Endothelial cell of umbilical vein (primary cell): Measurements from ENCODE around the gene ITPR2. TPM values are rescaled to one million over a fixed set of nuclear protein-coding genes. Genes with fewer than 3 reads are reported as not detected.

Experiments
- BruUV-seq: library from RNA; stranded (reverse); fragments of 400-500 nt; replicated peaks from 2 replicates; lab custom pipeline; 2021; lab: Mats Ljungman, UMichigan
- CTCF ChIA-PET: fragments of 300-600, 350-600 bp; sonication (Branson Sonifier 250); formaldehyde crosslinking; loops from one replicate; lab custom pipeline; 2021; ENCODE audit warnings: antibody characterized with exemption, inconsistent platforms; lab: Charles Lee
- POLR2A ChIA-PET: fragments of 300-600, 350-600 bp; sonication (Branson Sonifier 250); formaldehyde crosslinking; loops from one replicate; lab custom pipeline; 2021; ENCODE audit warnings: antibody characterized with exemption, inconsistent platforms; lab: Charles Lee
- DNase-seq: peaks from one replicate; pipeline ENCODE4 v3.0.0-alpha.2; 2011; ENCODE audit warnings: low read depth, low spot score
- FAIRE-seq: peaks from 2 replicates; lab custom pipeline; 2011; peaks lifted over from hg19 to GRCh38; lab: Jason Lieb, UNC
- H2AFZ ChIP-seq: 2 replicates; pipeline ENCODE4 v1.6.0; 2012; ENCODE audit warnings: low read depth, low read length, control low read depth, inconsistent platforms
- H3K27ac ChIP-seq: 2 replicates; pipeline ENCODE4 v1.5.1; 2011; ENCODE audit warnings: low read depth, mild to moderate bottlenecking, control low read depth, low read length, moderate library complexity; ENCODE audit not compliant: insufficient read depth
- H3K27me3 ChIP-seq, 2 experiments: 2 replicates each; pipeline versions ENCODE4 v1.6.0 to v1.6.1; 2011; ENCODE audit warnings: low read length in 2 of 2, mixed read lengths in 1 of 2; ENCODE audit not compliant: control insufficient read depth in 2 of 2, insufficient read depth in 2 of 2
- H3K36me3 ChIP-seq, 2 experiments: 2 replicates in 1 of 2; 3 replicates in 1 of 2; pipeline ENCODE4 v1.5.1; 2011; ENCODE audit warnings: low read length in 2 of 2, mild to moderate bottlenecking in 1 of 2, moderate library complexity in 1 of 2; ENCODE audit not compliant: control insufficient read depth in 2 of 2, insufficient read depth in 2 of 2; ENCODE audit errors: extremely low read depth in 1 of 2
- H3K4me1 ChIP-seq: 3 replicates; pipeline ENCODE4 v1.5.1; 2011; ENCODE audit warnings: mild to moderate bottlenecking, low read length; ENCODE audit not compliant: control insufficient read depth, insufficient read depth; ENCODE audit errors: extremely low read depth
- H3K4me2 ChIP-seq: 2 replicates; pipeline ENCODE4 v1.6.1; 2011; ENCODE audit warnings: low read length, control low read depth, mixed read lengths; ENCODE audit not compliant: insufficient read depth
- H3K4me3 ChIP-seq, 3 experiments: fragments of 200-600 bp in 1 of 3; sonication (generic), shearing (Covaris generic) in 1 of 3; replicated peaks in 1 of 3; 2 replicates each; pipeline ENCODE4 v1.5.1; 2011 to 2016; ENCODE audit warnings: control low read depth in 3 of 3, low read length in 3 of 3, mild to moderate bottlenecking in 2 of 3, inconsistent platforms in 1 of 3, low read depth in 1 of 3, moderate library complexity in 1 of 3; ENCODE audit not compliant: insufficient read depth in 1 of 3
- H3K79me2 ChIP-seq: 2 replicates; pipeline ENCODE4 v1.6.0; 2012; ENCODE audit warnings: low read length, inconsistent platforms; ENCODE audit not compliant: control insufficient read depth, insufficient read depth
- H3K9ac ChIP-seq: replicated peaks from 2 replicates; pipeline ENCODE3; 2011; ENCODE audit warnings: low read length, control low read depth; ENCODE audit not compliant: insufficient read depth; ENCODE audit errors: extremely low read depth
- H3K9me1 ChIP-seq: replicated peaks from 3 replicates; pipeline ENCODE4 v1.6.0; 2011; ENCODE audit warnings: mild to moderate bottlenecking, low read length; ENCODE audit not compliant: control insufficient read depth, insufficient read depth; ENCODE audit errors: extremely low read depth
- H3K9me3 ChIP-seq: replicated peaks from 2 replicates; pipeline ENCODE4 v1.5.1; 2012; ENCODE audit warnings: low read length, inconsistent platforms; ENCODE audit not compliant: control insufficient read depth, insufficient read depth
- H4K20me1 ChIP-seq: replicated peaks from 2 replicates; pipeline ENCODE3; 2011; ENCODE audit warnings: mild to moderate bottlenecking, low read length; ENCODE audit not compliant: control insufficient read depth, insufficient read depth; ENCODE audit errors: extremely low read depth
- EZH2 ChIP-seq: IDR thresholded peaks from 2 replicates; pipeline ENCODE4 v1.6.1; 2012; ENCODE audit warnings: borderline replicate concordance, low read depth, mild to moderate bottlenecking, moderate library complexity, low read length, inconsistent platforms; ENCODE audit not compliant: severe bottlenecking
- FOS ChIP-seq: IDR thresholded peaks from 2 replicates; pipeline ENCODE4 v1.6.1; 2011; ENCODE audit warnings: mild to moderate bottlenecking, low read length, moderate library complexity, borderline replicate concordance; ENCODE audit not compliant: insufficient read depth
- GATA2 ChIP-seq: IDR thresholded peaks from 2 replicates; pipeline ENCODE4 v1.7.0; 2011; ENCODE audit warnings: low read depth, mild to moderate bottlenecking, moderate library complexity, mixed read lengths, low read length; ENCODE audit not compliant: insufficient read length, insufficient read depth
- JUN ChIP-seq: IDR thresholded peaks from 2 replicates; pipeline ENCODE4 v1.6.1; 2011; ENCODE audit warnings: borderline replicate concordance, low read depth; ENCODE audit not compliant: insufficient read length, insufficient read depth
- MYC ChIP-seq: IDR thresholded peaks from one replicate; pipeline ENCODE4 v1.6.1; 2011; ENCODE audit warnings: mild to moderate bottlenecking, low read depth, low read length
- POLR2A ChIP-seq: IDR thresholded peaks from 2 replicates; pipeline ENCODE4 v1.6.1; 2012; ENCODE audit warnings: low read depth, mild to moderate bottlenecking, control low read depth, low read length
- POLR2AphosphoS5 ChIP-seq: IDR thresholded peaks from 2 replicates; pipeline ENCODE4 v1.6.1; 2012; ENCODE audit warnings: low read depth, mild to moderate bottlenecking, control low read depth, low read length, moderate library complexity; ENCODE audit not compliant: insufficient read depth
- dilution Hi-C: fragments of 300-500 bp; cut with MboI; formaldehyde crosslinking; loops from one replicate; pipeline ENCODE4 v1.15.0; 2019; ENCODE audit warnings: low sequenced_read_pairs; ENCODE audit not compliant: extremely low pct_ligation_motif_present
- intact Hi-C: fragments of 100-400 bp; cut with micrococcal nuclease; formaldehyde crosslinking; loops from one replicate; pipeline ENCODE4 v1.10.0; 2022
- polyA plus RNA-seq, 4 experiments: library from polyadenylated mRNA; depleted of rRNA in 3 of 4; stranded (reverse) in 3 of 4; unstranded in 1 of 4; fragments of >200 nt; gene quantifications; 2 replicates each; pipeline versions ENCODE4 v1.2.1 to v1.2.3, GENCODE V29; 2011 to 2012; ENCODE audit warnings: missing spikeins in 1 of 4
- total RNA-seq: library from RNA; stranded (reverse); gene quantifications from 2 replicates; pipeline ENCODE4 v1.2.3, GENCODE V29; 2021
- TF ChIP-seq, protein P1 (sequence below), 2 donors: IDR thresholded peaks; 1 replicate in 1 of 2; 2 replicates in 1 of 2; pipeline ENCODE4 v1.5.1; 2011; ENCODE audit warnings: low read length in 2 of 2, mild to moderate bottlenecking in 2 of 2, moderate library complexity in 2 of 2, control low read depth in 1 of 2, inconsistent platforms in 1 of 2, low read depth in 1 of 2; ENCODE audit not compliant: insufficient read depth in 1 of 2; ENCODE audit errors: extremely low read depth in 1 of 2
- TF ChIP-seq, protein P2 (sequence below): IDR thresholded peaks from 2 replicates; pipeline ENCODE4 v1.6.1; 2011; ENCODE audit not compliant: insufficient read depth, insufficient read length

ITPR2 gene
- total and polyA plus RNA-seq, 2 donors (not counting 3 experiments of a cell fraction or from before 2014, with no cell fraction given) = 16.2 to 86.8 TPM

DNA sequence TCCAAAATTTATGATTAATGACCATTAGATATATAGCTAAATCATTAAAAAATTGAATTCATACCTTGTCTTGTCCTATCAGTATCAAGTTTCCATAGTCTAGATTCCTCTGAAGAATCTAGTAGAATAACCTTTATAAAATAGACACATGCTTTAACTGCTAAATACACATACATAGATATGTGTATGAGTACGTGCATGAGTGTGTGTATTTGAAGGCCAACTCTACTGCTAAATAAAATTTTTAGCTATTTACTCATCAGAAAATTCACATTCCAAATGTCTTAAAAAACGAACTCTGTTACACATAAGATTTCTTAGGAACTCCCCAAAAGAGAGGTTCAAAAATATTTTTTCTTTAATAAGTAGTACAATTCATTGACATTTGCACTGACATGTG is 404.6 kb downstream of the ITPR2 start:
- intact Hi-C loops (loop anchor here (1.0 kb wide), 1 partner anchor 8 kb away; no protein-coding TSS in a partner anchor), dilution Hi-C loops (no loop called here)
- H3K27me3 ChIP-seq = no peaks in the 10 kb centered on the region
- no peaks in the 10 kb centered on the region for H4K20me1 ChIP-seq
- TF ChIP-seq JUN (no peak), MYC (no peak), POLR2AphosphoS5 (no peak), FOS (no peak), GATA2 (no peak), EZH2 (no peak), POLR2A (no peak)
- TF ChIP-seq, protein P1, sequence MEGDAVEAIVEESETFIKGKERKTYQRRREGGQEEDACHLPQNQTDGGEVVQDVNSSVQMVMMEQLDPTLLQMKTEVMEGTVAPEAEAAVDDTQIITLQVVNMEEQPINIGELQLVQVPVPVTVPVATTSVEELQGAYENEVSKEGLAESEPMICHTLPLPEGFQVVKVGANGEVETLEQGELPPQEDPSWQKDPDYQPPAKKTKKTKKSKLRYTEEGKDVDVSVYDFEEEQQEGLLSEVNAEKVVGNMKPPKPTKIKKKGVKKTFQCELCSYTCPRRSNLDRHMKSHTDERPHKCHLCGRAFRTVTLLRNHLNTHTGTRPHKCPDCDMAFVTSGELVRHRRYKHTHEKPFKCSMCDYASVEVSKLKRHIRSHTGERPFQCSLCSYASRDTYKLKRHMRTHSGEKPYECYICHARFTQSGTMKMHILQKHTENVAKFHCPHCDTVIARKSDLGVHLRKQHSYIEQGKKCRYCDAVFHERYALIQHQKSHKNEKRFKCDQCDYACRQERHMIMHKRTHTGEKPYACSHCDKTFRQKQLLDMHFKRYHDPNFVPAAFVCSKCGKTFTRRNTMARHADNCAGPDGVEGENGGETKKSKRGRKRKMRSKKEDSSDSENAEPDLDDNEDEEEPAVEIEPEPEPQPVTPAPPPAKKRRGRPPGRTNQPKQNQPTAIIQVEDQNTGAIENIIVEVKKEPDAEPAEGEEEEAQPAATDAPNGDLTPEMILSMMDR (IDR thresholded peaks at IDR 0.05; ENCODE audit: extremely low read depth in 1 of 2, insufficient read depth in 1 of 2, low read depth in 1 of 2, low read length in 2 of 2) = no peak
- TF ChIP-seq, protein P2, sequence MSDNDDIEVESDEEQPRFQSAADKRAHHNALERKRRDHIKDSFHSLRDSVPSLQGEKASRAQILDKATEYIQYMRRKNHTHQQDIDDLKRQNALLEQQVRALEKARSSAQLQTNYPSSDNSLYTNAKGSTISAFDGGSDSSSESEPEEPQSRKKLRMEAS = no peak
- no peaks in the 10 kb centered on the region for H3K79me2 ChIP-seq
- no peak for DNase-seq
- no peak for FAIRE-seq
- ChIA-PET CTCF (interaction anchor here (1.3 to 2.8 kb wide), 2 partner anchors 301 to 309 kb away, joined by 4 to 10 read pairs; no protein-coding TSS in a partner anchor), POLR2A (no interaction called here)
- no peak overlapping the region for H3K27ac ChIP-seq
- H3K9ac ChIP-seq = no peak overlapping the region
- H2AFZ ChIP-seq = no peak overlapping the region
- no peaks in the 10 kb centered on the region for H3K9me3 ChIP-seq
- no peak overlapping the region for H3K4me2 ChIP-seq
- no peaks in the 10 kb centered on the region for H3K36me3 ChIP-seq
- no peak overlapping the region for H3K4me3 ChIP-seq
- H3K4me1 ChIP-seq = peaks cover 11% of the 10 kb centered on the region
- no TSS peak for BruUV-seq
- H3K9me1 ChIP-seq = no peaks in the 10 kb centered on the region
